ENCODE data around the gene FBLN1. TPM values are rescaled to one million over a fixed set of nuclear protein-coding genes. Genes with fewer than 3 reads are reported as not detected.

Gene FBLN1
- total and polyA plus RNA-seq, 12 donors, result 31.3 to 126 (median 51.0) TPM

DNA sequence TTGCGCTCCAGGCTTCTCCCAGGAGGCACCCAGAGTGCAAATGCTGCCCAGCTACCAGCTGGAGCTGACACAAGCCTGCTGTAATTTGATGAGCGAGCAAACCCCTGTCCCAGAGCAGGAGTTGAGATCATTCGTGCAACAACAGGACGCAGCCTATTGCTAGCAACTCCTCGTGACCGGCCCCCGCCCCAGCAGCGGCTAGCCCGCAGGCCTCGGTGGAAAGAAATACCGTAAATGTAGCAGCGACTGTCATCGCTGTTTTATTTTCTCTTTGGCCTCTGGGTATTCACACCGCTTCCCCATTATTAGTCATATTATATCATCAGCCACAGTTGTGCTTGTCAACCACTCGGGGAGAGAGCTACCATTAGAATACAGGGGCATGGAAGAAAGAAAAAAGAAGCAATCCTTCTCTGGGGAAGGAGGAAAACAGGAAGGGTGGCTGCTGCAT, 109.8 kb downstream of the FBLN1 start:
- Histone ChIP-seq H3K36me3 (no peaks in the 10 kb centered on the region), H3K9me3 (peaks cover 0 to 5% (median 0%) of the 10 kb centered on the region in 11 donors), H3K27ac (peak overlapping the region in 7 of 10 donors; percentile 1 to 83 (median 44)), H3K4me1 (peaks cover 0 to 13% (median 0%) of the 10 kb centered on the region in 9 donors), H3K4me3 (peak overlapping the region in 7 of 10 donors; percentile 8 to 27 (median 23)), H3K27me3 (peaks cover 0 to 7% (median 0%) of the 10 kb centered on the region in 7 donors)
- ATAC-seq, result peak; percentile 65 to 89 (median 76)
- intact Hi-C loops (cut with DNase I), result no loop called here
- TF ChIP-seq CTCF (IDR thresholded peaks at IDR 0.05), result no peak
- WGBS, 2 donors, result 45 to 47% methylated on average over 15 of the region's 15 CpGs
- DNase-seq, result peak; percentile 45 to 48

- Histone ChIP-seq H3K4me1 (peaks cover 0 to 13% (median 0%) of the 10 kb centered on the region in 9 donors), H3K27ac (peak overlapping the region in 7 of 10 donors; percentile 1 to 83 (median 44)), H3K27me3 (peaks cover 0 to 7% (median 0%) of the 10 kb centered on the region in 7 donors), H3K36me3 (no peaks in the 10 kb centered on the region), H3K9me3 (peaks cover 0 to 5% (median 0%) of the 10 kb centered on the region in 11 donors), H3K4me3 (peak overlapping the region in 6 of 10 donors; percentile 15 to 27 (median 24))
- 56 to 62% methylated on average over 15 of the region's 15 CpGs for WGBS, 2 donors
- DNase-seq (no peak), ATAC-seq (peak in 6 of 8 donors; percentile 14 to 39 (median 28))
- no peak for TF ChIP-seq CTCF (IDR thresholded peaks at IDR 0.05)
- intact Hi-C loops (cut with DNase I), result no loop called here
These were observed 110.3 kb downstream of the FBLN1 start for GRCh38 chr22:45612940-45613339.

DNA sequence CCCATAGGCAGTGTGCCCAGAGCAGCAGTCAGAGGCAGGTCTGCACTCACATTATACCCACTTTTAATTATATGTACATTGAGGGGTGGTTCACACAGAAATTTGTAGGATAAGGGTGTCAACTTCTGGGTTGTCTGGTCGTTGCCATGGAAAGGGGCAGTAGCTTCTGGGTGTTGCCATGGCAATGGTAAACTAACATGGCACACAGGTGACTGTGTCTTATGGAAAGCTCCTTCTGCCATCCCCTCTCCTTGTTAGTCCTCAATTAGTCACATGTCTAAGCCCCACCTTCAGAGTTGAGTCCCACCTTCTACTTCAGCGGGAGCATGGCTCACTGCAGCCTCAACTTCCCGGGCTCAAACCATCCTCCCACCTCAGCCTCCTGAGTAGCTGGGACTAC, 112.7 kb downstream of the FBLN1 start:
- intact Hi-C loops (cut with DNase I), result no loop called here
- Histone ChIP-seq H3K9me3 (peaks cover 0 to 10% (median 0%) of the 10 kb centered on the region in 11 donors), H3K36me3 (no peaks in the 10 kb centered on the region), H3K4me1 (peaks cover 0 to 9% (median 0%) of the 10 kb centered on the region in 9 donors), H3K27ac (no peak overlapping the region), H3K4me3 (no peak overlapping the region), H3K27me3 (peaks cover 0 to 7% (median 0%) of the 10 kb centered on the region in 7 donors)
- DNase-seq, result no peak
- TF ChIP-seq CTCF (IDR thresholded peaks at IDR 0.05), result no peak
- WGBS, 2 donors, result 70 to 82% methylated on average over 3 of the region's 3 CpGs
- no peak for ATAC-seq

GRCh38 chr22:45616432-45616831, 113.7 kb downstream of the FBLN1 start:
- Histone ChIP-seq H3K27ac (no peak overlapping the region), H3K9me3 (peaks cover 0 to 10% (median 0%) of the 10 kb centered on the region in 11 donors), H3K4me1 (peaks cover 0 to 9% (median 0%) of the 10 kb centered on the region in 9 donors), H3K4me3 (no peak overlapping the region), H3K27me3 (peaks cover 0 to 7% (median 0%) of the 10 kb centered on the region in 7 donors), H3K36me3 (no peaks in the 10 kb centered on the region)
- ATAC-seq (no peak), DNase-seq (no peak)
- 92 to 94% methylated on average over 2 of the region's 2 CpGs for WGBS, 2 donors
- TF ChIP-seq CTCF (IDR thresholded peaks at IDR 0.05), result no peak
- intact Hi-C loops (cut with DNase I), result no loop called here

Data from heart right ventricle (tissue), 16 donors.